Measurements from ENCODE around the gene IQSEC2.

GRCh38 chrX:53294024-53294648 is 12.8 kb upstream of the IQSEC2 start:
- no peak for TF ChIP-seq POLR2A (IDR thresholded peaks at IDR 0.05)
- no peak for TF ChIP-seq CTCF (IDR thresholded peaks at IDR 0.05)
